SK-N-SH treated with all-trans-retinoic acid at 6 μM for 48 hours (cell line): ENCODE results near the gene ADPGK.

Experiments used
- ATAC-seq: fragments of 200-7000 bp; cut with Tn5 transposase; 3 replicates; pipeline ENCODE4 v1.9.1; 2020; ENCODE audit warnings: mild to moderate bottlenecking, moderate library complexity
- ARNTL ChIP-seq: fragments of 450-650 bp; formaldehyde crosslinking; IDR thresholded peaks from 2 replicates; pipeline ENCODE4 v1.5.0; 2020; ENCODE audit warnings: low read depth, mild to moderate bottlenecking, moderate library complexity, borderline replicate concordance
- BACH2 ChIP-seq: fragments of 250-450 bp; sonication (Bioruptor Pico); IDR thresholded peaks from 2 replicates; pipeline ENCODE4 v1.9.0; 2021; ENCODE audit warnings: mild to moderate bottlenecking, borderline replicate concordance
- CREB5 ChIP-seq: fragments of 250-450 bp; sonication (Bioruptor Pico); IDR thresholded peaks from 2 replicates; pipeline ENCODE4 v1.5.1; 2020; ENCODE audit warnings: low read depth, mild to moderate bottlenecking, moderate library complexity
- CSDC2 ChIP-seq: fragments of 250-450 bp; sonication (Bioruptor Pico); IDR thresholded peaks from 2 replicates; pipeline ENCODE4 v1.5.0; 2020; ENCODE audit warnings: mild to moderate bottlenecking, moderate library complexity
- CSRNP3 ChIP-seq: fragments of 250-450 bp; sonication (Bioruptor Pico); IDR thresholded peaks from 2 replicates; pipeline ENCODE4 v1.5.1; 2021; ENCODE audit warnings: mild to moderate bottlenecking, moderate library complexity
- ESRRG ChIP-seq: fragments of 250-450 bp; sonication (Bioruptor Pico); IDR thresholded peaks from 2 replicates; pipeline ENCODE4 v1.6.1; 2021; ENCODE audit warnings: mild to moderate bottlenecking
- GLIS3 ChIP-seq: fragments of 250-450 bp; sonication (Bioruptor Pico); IDR thresholded peaks from 2 replicates; pipeline ENCODE4 v1.5.0; 2020; ENCODE audit warnings: mild to moderate bottlenecking, moderate library complexity
- OSR1 ChIP-seq: fragments of 250-450 bp; sonication (Bioruptor Pico); IDR thresholded peaks from 2 replicates; pipeline ENCODE4 v1.8.0; 2022; ENCODE audit warnings: moderate library complexity, mild to moderate bottlenecking, inconsistent platforms
- PATZ1 ChIP-seq: fragments of 250-450 bp; sonication (Bioruptor Pico); IDR thresholded peaks from 2 replicates; pipeline ENCODE4 v1.8.0; 2020; ENCODE audit warnings: mild to moderate bottlenecking, moderate library complexity, borderline replicate concordance
- POU6F1 ChIP-seq: fragments of 250-450 bp; sonication (Bioruptor Pico); IDR thresholded peaks from 2 replicates; pipeline ENCODE4 v1.8.0; 2021; ENCODE audit warnings: low read depth, mild to moderate bottlenecking, moderate library complexity, borderline replicate concordance
- RARB ChIP-seq: fragments of 250-450 bp; sonication (Bioruptor Pico); IDR thresholded peaks from 2 replicates; pipeline ENCODE4 v1.8.0; 2021; ENCODE audit warnings: mild to moderate bottlenecking, moderate library complexity
- SNAI2 ChIP-seq: fragments of 250-450 bp; sonication (Bioruptor Pico); IDR thresholded peaks from 2 replicates; pipeline ENCODE4 v1.5.0; 2020; ENCODE audit warnings: mild to moderate bottlenecking, moderate library complexity
- TCF4 ChIP-seq: fragments of 250-450 bp; sonication (Bioruptor Pico); IDR thresholded peaks from 2 replicates; pipeline ENCODE4 v1.8.0; 2021; ENCODE audit warnings: mild to moderate bottlenecking, moderate library complexity, borderline replicate concordance
- TOX ChIP-seq: fragments of 250-450 bp; sonication (Bioruptor Pico); IDR thresholded peaks from 2 replicates; pipeline ENCODE4 v1.8.0; 2021; ENCODE audit warnings: mild to moderate bottlenecking, moderate library complexity, borderline replicate concordance
- TSHZ2 ChIP-seq: fragments of 250-450 bp; sonication (Bioruptor Pico); IDR thresholded peaks from 2 replicates; pipeline ENCODE4 v1.5.0; 2020; ENCODE audit warnings: mild to moderate bottlenecking, moderate library complexity
- ZC3H10 ChIP-seq: fragments of 250-450 bp; sonication (Bioruptor Pico); IDR thresholded peaks from 2 replicates; pipeline ENCODE4 v1.5.1; 2021; ENCODE audit warnings: mild to moderate bottlenecking, moderate library complexity
- ZFP3 ChIP-seq: fragments of 250-450 bp; sonication (Bioruptor Pico); IDR thresholded peaks from 2 replicates; pipeline ENCODE4 v1.5.0; 2020; ENCODE audit warnings: mild to moderate bottlenecking, moderate library complexity
- ZFP30 ChIP-seq: fragments of 450-650 bp; formaldehyde crosslinking; IDR thresholded peaks from 2 replicates; pipeline ENCODE4 v1.5.0; 2022; ENCODE audit warnings: mild to moderate bottlenecking, moderate library complexity
- ZNF565 ChIP-seq: fragments of 450-650 bp; formaldehyde crosslinking; conservative IDR thresholded peaks from 2 replicates; pipeline ENCODE4 v1.5.0; 2020; ENCODE audit warnings: low read depth, mild to moderate bottlenecking, moderate library complexity
- ZNF8 ChIP-seq: fragments of 450-650 bp; formaldehyde crosslinking; IDR thresholded peaks from 2 replicates; pipeline ENCODE4 v1.5.0; 2020; ENCODE audit warnings: mild to moderate bottlenecking, moderate library complexity

Gene ADPGK

GRCh38 chr15:72737061-72737460 lies 46.5 kb downstream of the ADPGK start:
- no peak for ATAC-seq

GRCh38 chr15:72735111-72735510 lies 48.4 kb downstream of the ADPGK start:
- no peak for ATAC-seq
- TF ChIP-seq ESRRG (CRISPR knock-in tag) (no peak), BACH2 (CRISPR knock-in tag) (no peak), ZNF8 (CRISPR knock-in tag) (no peak), ARNTL (CRISPR knock-in tag) (no peak), TCF4 (CRISPR knock-in tag) (no peak), RARB (CRISPR knock-in tag) (no peak), ZFP3 (CRISPR knock-in tag) (no peak), ZFP30 (CRISPR knock-in tag) (no peak), TOX (no peak), TSHZ2 (CRISPR knock-in tag) (no peak)

More at GRCh38 chr15:72737061-72737460, 46.5 kb downstream of the ADPGK start:
- TF ChIP-seq SNAI2 (CRISPR knock-in tag) = no peak

GRCh38 chr15:72733941-72734738 lies 49.4 kb downstream of the ADPGK start:
- TF ChIP-seq CSDC2 (no peak), POU6F1 (CRISPR knock-in tag) (no peak), SNAI2 (CRISPR knock-in tag) (no peak), ZFP30 (CRISPR knock-in tag) (no peak), ZNF565 (CRISPR knock-in tag) (no peak), ZFP3 (CRISPR knock-in tag) (no peak), TOX (no peak), OSR1 (CRISPR knock-in tag) (no peak), ZC3H10 (CRISPR knock-in tag) (no peak), TCF4 (CRISPR knock-in tag) (no peak), ZNF8 (CRISPR knock-in tag) (no peak), CREB5 (CRISPR knock-in tag) (no peak)
- no peak for ATAC-seq

GRCh38 chr15:72732516-72732915 lies 51.0 kb downstream of the ADPGK start:
- TF ChIP-seq OSR1 (CRISPR knock-in tag) = no peak
- no peak for TF ChIP-seq ZFP3 (CRISPR knock-in tag)
- no peak for TF ChIP-seq ZNF8 (CRISPR knock-in tag)
- TF ChIP-seq SNAI2 (CRISPR knock-in tag) = no peak
- ATAC-seq = no peak

GRCh38 chr15:72732086-72732485 lies 51.5 kb downstream of the ADPGK start:
- no peak for ATAC-seq
- TF ChIP-seq GLIS3 (no peak), CSRNP3 (CRISPR knock-in tag) (no peak), POU6F1 (CRISPR knock-in tag) (no peak), PATZ1 (CRISPR knock-in tag) (no peak), ZFP30 (CRISPR knock-in tag) (no peak)
